RWPE1 (cell line): ENCODE data around the gene C19orf47.

ENCODE experiments used
- CTCF ChIA-PET: fragments of 350-600 bp; sonication (Branson Sonifier 250); formaldehyde crosslinking; extraction: SDS; loops from one replicate; lab custom pipeline; 2021; lab: Yijun Ruan, JAX
- POLR2A ChIA-PET: fragments of 400-600 bp; formaldehyde crosslinking; extraction: SDS; loops from one replicate; lab custom pipeline; 2020; ENCODE audit warnings: antibody characterized with exemption; ENCODE audit not compliant: low non-redundant PET; lab: Yijun Ruan, JAX
- DNase-seq: peaks from one replicate; pipeline ENCODE4 v3.0.0; 2012; ENCODE audit warnings: low spot score
- H3K27ac ChIP-seq: fragments of 450-650 bp; 2 replicates; pipeline ENCODE4 v1.5.1; 2017
- TF ChIP-seq, protein P1 (sequence below): fragments of 450-650 bp; conservative IDR thresholded peaks from 2 replicates; pipeline ENCODE4 v1.5.1; 2017; ENCODE audit warnings: low read depth, mild to moderate bottlenecking

The C19orf47 gene

DNA sequence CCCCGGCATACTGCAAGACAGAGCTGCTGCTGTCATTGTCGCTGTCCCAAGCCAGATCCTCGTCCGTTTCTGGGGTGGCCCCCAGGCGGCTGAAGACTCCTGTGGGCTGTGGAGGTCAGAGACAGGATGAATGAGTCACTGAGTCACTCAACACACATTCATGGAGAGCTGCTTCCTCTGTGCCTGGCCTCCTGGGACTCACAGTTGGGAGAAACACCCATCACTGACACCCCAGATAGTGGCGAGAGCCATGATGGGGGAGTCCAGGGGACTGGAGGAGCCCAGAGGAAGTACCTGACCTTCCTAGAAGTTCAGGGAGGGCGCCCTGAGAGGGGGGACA is 26.0 kb downstream of the C19orf47 start:
- POLR2A ChIA-PET = no interaction called here
- CTCF ChIA-PET = no interaction called here
- no peak overlapping the region for H3K27ac ChIP-seq
- no peak for DNase-seq
- TF ChIP-seq, protein P1, sequence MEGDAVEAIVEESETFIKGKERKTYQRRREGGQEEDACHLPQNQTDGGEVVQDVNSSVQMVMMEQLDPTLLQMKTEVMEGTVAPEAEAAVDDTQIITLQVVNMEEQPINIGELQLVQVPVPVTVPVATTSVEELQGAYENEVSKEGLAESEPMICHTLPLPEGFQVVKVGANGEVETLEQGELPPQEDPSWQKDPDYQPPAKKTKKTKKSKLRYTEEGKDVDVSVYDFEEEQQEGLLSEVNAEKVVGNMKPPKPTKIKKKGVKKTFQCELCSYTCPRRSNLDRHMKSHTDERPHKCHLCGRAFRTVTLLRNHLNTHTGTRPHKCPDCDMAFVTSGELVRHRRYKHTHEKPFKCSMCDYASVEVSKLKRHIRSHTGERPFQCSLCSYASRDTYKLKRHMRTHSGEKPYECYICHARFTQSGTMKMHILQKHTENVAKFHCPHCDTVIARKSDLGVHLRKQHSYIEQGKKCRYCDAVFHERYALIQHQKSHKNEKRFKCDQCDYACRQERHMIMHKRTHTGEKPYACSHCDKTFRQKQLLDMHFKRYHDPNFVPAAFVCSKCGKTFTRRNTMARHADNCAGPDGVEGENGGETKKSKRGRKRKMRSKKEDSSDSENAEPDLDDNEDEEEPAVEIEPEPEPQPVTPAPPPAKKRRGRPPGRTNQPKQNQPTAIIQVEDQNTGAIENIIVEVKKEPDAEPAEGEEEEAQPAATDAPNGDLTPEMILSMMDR = no peak

DNA sequence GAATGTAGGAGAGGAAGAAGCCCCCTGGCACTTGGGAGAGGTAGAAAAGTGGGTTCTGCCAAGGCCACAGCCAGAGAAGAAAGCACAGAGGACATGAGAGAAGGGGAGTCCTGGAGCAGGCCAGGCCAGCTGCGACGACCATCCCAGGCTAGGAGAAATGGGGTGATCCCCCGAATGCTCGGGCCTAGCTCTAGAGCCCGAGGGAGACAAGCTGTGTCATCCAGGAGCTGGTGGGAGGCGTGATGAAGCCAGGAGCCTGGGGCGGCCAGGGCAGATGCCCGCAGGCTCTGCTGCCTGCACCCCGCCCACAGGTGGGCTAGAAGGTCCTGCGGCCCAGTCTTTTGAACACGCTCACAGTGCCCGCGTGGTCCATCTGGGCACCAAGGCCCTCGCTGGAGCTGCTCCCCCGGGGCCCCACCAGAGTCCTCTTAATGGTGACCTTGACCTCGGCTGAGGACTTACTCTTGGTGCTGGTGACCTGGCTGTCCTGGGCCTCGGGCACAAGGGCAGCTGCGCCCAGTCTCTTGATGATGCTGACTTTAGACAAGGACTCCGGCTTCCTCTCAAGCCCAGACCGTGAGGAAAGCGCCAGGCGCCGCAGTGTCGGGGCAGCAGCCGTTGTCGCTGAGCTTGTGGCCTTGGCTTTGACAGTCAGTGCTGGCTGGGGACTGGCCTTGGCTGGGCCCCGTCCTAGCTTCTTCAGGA is 26.5 kb downstream of the C19orf47 start:
- H3K27ac ChIP-seq = no peak overlapping the region
- ChIA-PET POLR2A (no interaction called here), CTCF (no interaction called here)
- no peak for DNase-seq
- TF ChIP-seq, protein P1 = no peak

- CTCF ChIA-PET = no interaction called here
- TF ChIP-seq, protein P1 = no peak
These were observed 27.1 kb downstream of the C19orf47 start for GRCh38 chr19:40321076-40321475.

GRCh38 chr19:40320558-40320935 is 27.6 kb downstream of the C19orf47 start:
- ChIA-PET POLR2A (no interaction called here), CTCF (no interaction called here)
- TF ChIP-seq, protein P1 = no peak
- H3K27ac ChIP-seq = peak overlapping the region; percentile 5; the same call in 1 of the 2 replicates
- no peak for DNase-seq

More at GRCh38 chr19:40321076-40321475, 27.1 kb downstream of the C19orf47 start:
- POLR2A ChIA-PET = no interaction called here
- H3K27ac ChIP-seq = no peak overlapping the region
- DNase-seq = no peak

- H3K27ac ChIP-seq = no peak overlapping the region
- no peak for DNase-seq
- ChIA-PET POLR2A (interaction anchor here (0.6 kb wide), 1 partner anchor 107 kb away, joined by 4 read pairs; no protein-coding TSS in a partner anchor), CTCF (interaction anchor here (1.5 kb wide), 1 partner anchor 12 kb away, joined by 7 read pairs; no protein-coding TSS in a partner anchor)
- TF ChIP-seq, protein P1 = no peak
These were observed 30.9 kb downstream of the C19orf47 start for GRCh38 chr19:40317338-40317737.

DNA sequence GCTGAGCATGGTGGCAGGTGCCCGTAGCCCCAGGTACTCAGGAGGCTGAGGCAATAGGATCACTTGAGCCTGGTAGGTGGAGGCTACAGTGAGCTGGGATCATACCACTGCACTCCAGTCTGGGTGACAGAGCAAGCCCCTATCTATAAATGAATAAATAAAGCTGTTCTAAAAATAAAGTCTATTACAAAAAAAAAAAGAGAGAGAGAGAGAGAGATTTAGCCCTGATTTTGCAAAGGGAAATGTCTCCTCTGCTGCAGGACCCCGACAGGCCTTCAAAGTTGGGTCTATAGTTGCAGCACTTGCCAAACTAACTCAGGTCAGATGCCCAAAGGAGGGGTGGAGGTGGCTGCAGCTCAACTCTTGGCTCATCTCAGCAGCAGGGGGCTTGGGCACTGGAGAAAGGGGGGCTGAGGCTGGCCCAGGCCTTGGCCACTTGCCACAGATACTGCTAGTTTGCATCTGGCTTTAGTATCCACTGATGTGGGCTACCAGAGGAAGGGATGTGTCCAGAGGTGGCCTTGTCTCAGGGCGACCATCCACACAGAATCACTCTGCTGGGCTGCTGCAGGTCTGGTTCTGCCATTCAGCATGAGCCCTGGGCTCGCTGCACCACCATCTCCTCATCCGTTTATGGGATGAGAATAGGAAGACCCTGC is 32.3 kb downstream of the C19orf47 start:
- ChIA-PET POLR2A (no interaction called here), CTCF (interaction anchor here (0.6 kb wide), 2 partner anchors 115 to 1391 kb away, joined by 3 to 4 read pairs; no protein-coding TSS in a partner anchor)
- DNase-seq = no peak
- peak overlapping the region; percentile 14; the same call in 1 of the 2 replicates for H3K27ac ChIP-seq
- TF ChIP-seq, protein P1 = no peak
